Measurements from ENCODE around the gene TSPAN14.

GRCh38 chr10:80509108-80509402, 54.9 kb downstream of the TSPAN14 start:
- no peak for TF ChIP-seq CTCF (conservative IDR thresholded peaks at IDR 0.05 in 1 of 2, IDR thresholded peaks at IDR 0.05 in 1 of 2; ENCODE audit: low read depth in 1 of 2, low read length in 2 of 2)
- TF ChIP-seq EZH2 (IDR thresholded peaks at IDR 0.05; ENCODE audit: low read length, missing control alignments), result no peak
